ENCODE data around the gene SUSD4. TPM values are rescaled to one million over a fixed set of nuclear protein-coding genes. Genes with fewer than 3 reads are reported as not detected.

The SUSD4 gene
- total RNA-seq, 1 experiment from 2014 or later = 3.5 TPM

DNA sequence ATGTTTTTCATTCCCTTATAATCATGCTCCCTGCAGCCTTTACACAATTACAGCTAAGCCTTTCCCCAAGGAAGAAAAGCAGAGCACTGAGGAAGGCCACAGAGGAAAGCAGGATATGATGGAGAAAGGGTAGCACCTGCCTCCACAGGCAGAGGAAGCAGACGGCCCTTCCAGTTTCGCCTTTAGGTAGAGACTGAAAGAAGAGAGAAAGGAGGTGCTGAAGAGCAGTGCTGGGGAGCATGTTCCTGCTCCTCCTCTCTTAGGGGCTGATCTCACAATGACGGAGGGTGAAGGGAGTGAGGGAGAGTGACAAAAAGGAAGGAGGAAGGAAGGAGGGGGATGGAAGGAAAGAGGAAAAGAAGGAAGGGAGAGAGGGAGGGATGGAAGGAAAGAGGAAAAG, 41.1 kb downstream of the SUSD4 start:
- no peak overlapping the region for H2AFZ ChIP-seq (ENCODE audit: low read length)
- no peak overlapping the region for H2AK5ac ChIP-seq (ENCODE audit: insufficient read length, low read length)
- peaks cover 3% of the 10 kb centered on the region for H3K27me3 Mint-ChIP-seq (ENCODE audit: low read depth)
- H3K4me3 Mint-ChIP-seq = no peak overlapping the region
- H3K36me3 Mint-ChIP-seq (ENCODE audit: insufficient read depth in 1 of 3, low read depth in 3 of 3) = no peaks in the 10 kb centered on the region; a peak in 1 of 7 replicates
- H3K23me2 ChIP-seq (ENCODE audit: insufficient read length, low read depth, low read length, poor library complexity, severe bottlenecking) = no peaks in the 10 kb centered on the region
- no peak for DNase-seq
- no CpG with 5 or more reads among the region's 3 CpGs for WGBS (ENCODE audit: extremely low coverage, insufficient read length, low lambda C conversion rate)
- H3K9ac ChIP-seq (ENCODE audit: extremely low read depth, insufficient read length, low read length) = no peak overlapping the region
- no peak overlapping the region for H2BK20ac ChIP-seq (ENCODE audit: low read depth, low read length, poor library complexity, severe bottlenecking)
- no peak overlapping the region for H2BK120ac ChIP-seq (ENCODE audit: low read depth, low read length, poor library complexity, severe bottlenecking)
- H3K4me1 ChIP-seq (ENCODE audit: insufficient read depth, low read length) = no peaks in the 10 kb centered on the region; the same call in 1 of the 2 replicates
- H3K4ac ChIP-seq (ENCODE audit: low read depth, low read length) = no peak overlapping the region
- H3K27ac ChIP-seq (ENCODE audit: insufficient read length, low read depth, low read length) = no peak overlapping the region
- no peak overlapping the region for H2BK12ac ChIP-seq (ENCODE audit: insufficient read length, low read depth, low read length)
- H4K8ac ChIP-seq (replicated peaks; ENCODE audit: insufficient read length, low read depth, low read length) = no peak overlapping the region
- peaks cover 0 to 4% of the 10 kb centered on the region in 2 experiments; a peak in 3 of 5 replicates for H3K9me3 Mint-ChIP-seq
- no peak overlapping the region for H3K18ac ChIP-seq (ENCODE audit: insufficient read length, low read depth, low read length)
- no peak overlapping the region for H3T11ph ChIP-seq (ENCODE audit: low read length)
- H3K27me3 ChIP-seq (ENCODE audit: insufficient read depth, low read length) = no peaks in the 10 kb centered on the region; the same call in 1 of the 2 replicates
- H3K4me1 Mint-ChIP-seq = peaks cover 19 to 26% of the 10 kb centered on the region in 2 experiments
- TF ChIP-seq, protein P1, sequence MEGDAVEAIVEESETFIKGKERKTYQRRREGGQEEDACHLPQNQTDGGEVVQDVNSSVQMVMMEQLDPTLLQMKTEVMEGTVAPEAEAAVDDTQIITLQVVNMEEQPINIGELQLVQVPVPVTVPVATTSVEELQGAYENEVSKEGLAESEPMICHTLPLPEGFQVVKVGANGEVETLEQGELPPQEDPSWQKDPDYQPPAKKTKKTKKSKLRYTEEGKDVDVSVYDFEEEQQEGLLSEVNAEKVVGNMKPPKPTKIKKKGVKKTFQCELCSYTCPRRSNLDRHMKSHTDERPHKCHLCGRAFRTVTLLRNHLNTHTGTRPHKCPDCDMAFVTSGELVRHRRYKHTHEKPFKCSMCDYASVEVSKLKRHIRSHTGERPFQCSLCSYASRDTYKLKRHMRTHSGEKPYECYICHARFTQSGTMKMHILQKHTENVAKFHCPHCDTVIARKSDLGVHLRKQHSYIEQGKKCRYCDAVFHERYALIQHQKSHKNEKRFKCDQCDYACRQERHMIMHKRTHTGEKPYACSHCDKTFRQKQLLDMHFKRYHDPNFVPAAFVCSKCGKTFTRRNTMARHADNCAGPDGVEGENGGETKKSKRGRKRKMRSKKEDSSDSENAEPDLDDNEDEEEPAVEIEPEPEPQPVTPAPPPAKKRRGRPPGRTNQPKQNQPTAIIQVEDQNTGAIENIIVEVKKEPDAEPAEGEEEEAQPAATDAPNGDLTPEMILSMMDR (conservative IDR thresholded peaks at IDR 0.05) = no peak
- no peak overlapping the region for H3K4me2 ChIP-seq (ENCODE audit: insufficient read depth, insufficient read length, low read length)
- H4K5ac ChIP-seq (ENCODE audit: insufficient read length, low read depth, low read length) = no peak overlapping the region
- H2BK5ac ChIP-seq (ENCODE audit: insufficient read length, low read length) = no peak overlapping the region
- no peak overlapping the region for H3K56ac ChIP-seq (ENCODE audit: insufficient read length, low read depth, low read length)
- H4K91ac ChIP-seq (ENCODE audit: insufficient read length, low read depth, low read length) = no peak overlapping the region
- H3K79me1 ChIP-seq (ENCODE audit: insufficient read depth, low read depth, low read length, poor library complexity, severe bottlenecking) = no peaks in the 10 kb centered on the region
- H4K20me1 ChIP-seq (ENCODE audit: control insufficient read depth, insufficient read depth, insufficient read length) = no peaks in the 10 kb centered on the region
- H3K79me2 ChIP-seq (ENCODE audit: insufficient read depth, low read length) = no peaks in the 10 kb centered on the region; the same call in 1 of the 2 replicates
- no peaks in the 10 kb centered on the region for H3K9me3 ChIP-seq (ENCODE audit: control insufficient read depth, low read depth, low read length)
- H3K14ac ChIP-seq (ENCODE audit: insufficient read depth, low read length) = no peak overlapping the region
- no peak overlapping the region; a peak in 1 of 7 replicates for H3K27ac Mint-ChIP-seq
- no peak overlapping the region for H2BK15ac ChIP-seq (ENCODE audit: low read depth, low read length)
- H3K23ac ChIP-seq (ENCODE audit: insufficient read length, low read depth, low read length) = no peak overlapping the region
